HCT116 (cell line): ENCODE measurements around the gene POLDIP2. TPM values are rescaled to one million over a fixed set of nuclear protein-coding genes. Genes with fewer than 3 reads are reported as not detected.

ENCODE experiments used
- ATAC-seq: fragments of 200-7000 bp; cut with Tn5 transposase; 2 replicates; pipeline ENCODE4 v1.9.1; 2020; ENCODE audit warnings: mild to moderate bottlenecking, moderate library complexity
- BruUV-seq: library from RNA; stranded (reverse); fragments of 400-500 nt; replicated peaks from 2 replicates; lab custom pipeline; 2021; lab: Mats Ljungman, UMichigan
- CTCF ChIA-PET: fragments of 300-600 bp; sonication (Branson Sonifier 250); formaldehyde crosslinking; loops from one replicate; lab custom pipeline; 2021; ENCODE audit warnings: antibody characterized with exemption; lab: Charles Lee
- POLR2A ChIA-PET: fragments of 300-600, 350-600 bp; sonication (Branson Sonifier 250); formaldehyde crosslinking; loops from one replicate; lab custom pipeline; 2021; ENCODE audit warnings: antibody characterized with exemption; lab: Charles Lee
- RAD21 ChIA-PET, 2 experiments: fragments of 300-600 bp; sonication (Branson Sonifier 250); formaldehyde crosslinking; loops; one replicate each; lab custom pipeline; 2023; ENCODE audit warnings: low total read pairs in 2 of 2; ENCODE audit not compliant: uncharacterized antibody in 2 of 2, unreplicated experiment in 2 of 2, low non-redundant PET in 1 of 2; lab: Charles Lee
- DNase-seq: peaks from one replicate; pipeline ENCODE4 v3.0.0-alpha.2; 2010; ENCODE audit warnings: low read depth, low spot score
- H2AFZ ChIP-seq: fragments of 200-600 bp; shearing (Covaris generic), sonication (generic); 2 replicates; pipeline ENCODE4 v1.6.1; 2017; ENCODE audit warnings: low read depth, mixed run types, mixed read lengths, antibody characterized with exemption, low read length; ENCODE audit not compliant: poor library complexity, severe bottlenecking
- H3K27ac ChIP-seq: 2 replicates; pipeline ENCODE4 v1.5.1; 2012; ENCODE audit warnings: low read depth, low read length
- H3K27me3 ChIP-seq: fragments of 200-600 bp; sonication (generic); 2 replicates; pipeline ENCODE4 v1.6.1; 2016; ENCODE audit warnings: mixed run types, low read length, mixed read lengths; ENCODE audit not compliant: insufficient read depth
- H3K36me3 ChIP-seq, 2 experiments: fragments of 200-500 bp in 1 of 2; fragments of 200-600 bp in 1 of 2; sonication (Bioruptor generic) in 1 of 2; sonication (generic) in 1 of 2; 2 replicates each; pipeline versions ENCODE4 v1.5.1 to v1.6.1; 2014 to 2016; ENCODE audit warnings: low read length in 2 of 2, inconsistent platforms in 1 of 2, mixed read lengths in 1 of 2, mixed run types in 1 of 2; ENCODE audit not compliant: insufficient read depth in 2 of 2, control insufficient read depth in 1 of 2
- H3K4me1 ChIP-seq, 2 experiments: fragments of 200-600 bp in 1 of 2; sonication (generic) in 1 of 2; 2 replicates each; pipeline versions ENCODE4 v1.5.1 to v1.6.1; 2012 to 2017; ENCODE audit warnings: low read length in 2 of 2, inconsistent platforms in 1 of 2, mild to moderate bottlenecking in 1 of 2, mixed read lengths in 1 of 2, mixed run types in 1 of 2, moderate library complexity in 1 of 2; ENCODE audit not compliant: insufficient read depth in 2 of 2, control insufficient read depth in 1 of 2
- H3K4me2 ChIP-seq: fragments of 200-600 bp; sonication (generic); 2 replicates; pipeline ENCODE4 v1.6.1; 2017; ENCODE audit warnings: mixed run types, low read length, mixed read lengths
- H3K4me3 ChIP-seq, 2 experiments: fragments of 200-600 bp in 1 of 2; sonication (generic) in 1 of 2; replicated peaks in 1 of 2; 2 replicates each; pipeline ENCODE4 v1.5.1; 2011 to 2016; ENCODE audit warnings: low read length in 2 of 2, control low read depth in 1 of 2, low read depth in 1 of 2, mild to moderate bottlenecking in 1 of 2, mixed read lengths in 1 of 2, mixed run types in 1 of 2
- H3K79me2 ChIP-seq: fragments of 200-600 bp; sonication (generic); 2 replicates; pipeline ENCODE4 v1.6.1; 2017; ENCODE audit warnings: mild to moderate bottlenecking, mixed run types, low read length, moderate library complexity, mixed read lengths; ENCODE audit not compliant: insufficient read depth
- H3K9ac ChIP-seq: fragments of 200-600 bp; sonication (generic); 2 replicates; pipeline ENCODE4 v1.6.1; 2016; ENCODE audit warnings: low read length, mixed read lengths
- H3K9me2 ChIP-seq: fragments of 200-600 bp; sonication (generic), shearing (Covaris generic); 2 replicates; pipeline ENCODE4 v1.6.1; 2017; ENCODE audit warnings: mixed run types, mild to moderate bottlenecking, moderate library complexity; ENCODE audit not compliant: insufficient read depth
- H3K9me3 ChIP-seq, 2 experiments: fragments of 200-500 bp in 1 of 2; fragments of 200-600 bp in 1 of 2; sonication (Bioruptor generic) in 1 of 2; sonication (generic) in 1 of 2; 2 replicates each; pipeline ENCODE4 v1.6.1; 2014 to 2017; ENCODE audit warnings: low read length in 2 of 2, mixed read lengths in 2 of 2, inconsistent platforms in 1 of 2, low read depth in 1 of 2, mild to moderate bottlenecking in 1 of 2, mixed run types in 1 of 2, moderate library complexity in 1 of 2; ENCODE audit not compliant: control insufficient read depth in 1 of 2, insufficient read depth in 1 of 2
- H4K20me1 ChIP-seq: fragments of 200-600 bp; sonication (generic), shearing (Covaris generic); 2 replicates; pipeline ENCODE4 v1.6.1; 2017; ENCODE audit warnings: mixed run types, mild to moderate bottlenecking, moderate library complexity; ENCODE audit not compliant: insufficient read depth
- CBX3 ChIP-seq: IDR thresholded peaks from 2 replicates; pipeline ENCODE4 v1.6.1; 2012; ENCODE audit warnings: low read depth
- CEBPB ChIP-seq: IDR thresholded peaks from 2 replicates; pipeline ENCODE4 v1.6.1; 2012; ENCODE audit warnings: low read depth
- CTCF ChIP-seq, 3 experiments: fragments of 200-600 bp in 1 of 3; sonication (generic) in 1 of 3; IDR thresholded peaks in 2 of 3; conservative IDR thresholded peaks in 1 of 3; 2 replicates each; pipeline ENCODE4 v1.5.1; 2012 to 2017; ENCODE audit warnings: low read depth in 2 of 3, low read length in 2 of 3, antibody characterized with exemption in 1 of 3, borderline replicate concordance in 1 of 3, control low read depth in 1 of 3, mild to moderate bottlenecking in 1 of 3, mixed read lengths in 1 of 3, mixed run types in 1 of 3, moderate library complexity in 1 of 3; ENCODE audit not compliant: insufficient read depth in 1 of 3
- EGR1 ChIP-seq: IDR thresholded peaks from 2 replicates; pipeline ENCODE4 v1.6.1; 2012; ENCODE audit warnings: low read depth
- EZH2phosphoT487 ChIP-seq: fragments of 200-600 bp; IDR thresholded peaks from 2 replicates; pipeline ENCODE4 v1.6.1; 2018; ENCODE audit warnings: antibody characterized with exemption, borderline replicate concordance
- FOSL1 ChIP-seq: IDR thresholded peaks from 2 replicates; pipeline ENCODE4 v1.6.1; 2012; ENCODE audit warnings: low read depth
- JUND ChIP-seq: IDR thresholded peaks from 2 replicates; pipeline ENCODE4 v1.6.1; 2012
- POLR2A ChIP-seq: IDR thresholded peaks from 2 replicates; pipeline ENCODE4 v1.7.0; 2011; ENCODE audit warnings: borderline replicate concordance; ENCODE audit not compliant: insufficient read depth, insufficient read length; ENCODE audit errors: extremely low read depth
- POLR2AphosphoS5 ChIP-seq: IDR thresholded peaks from 2 replicates; pipeline ENCODE4 v1.6.1; 2011; ENCODE audit warnings: mild to moderate bottlenecking, low read depth, low read length, moderate library complexity
- SIN3A ChIP-seq: IDR thresholded peaks from 2 replicates; pipeline ENCODE4 v1.6.1; 2012; ENCODE audit warnings: low read depth
- SP1 ChIP-seq: IDR thresholded peaks from 2 replicates; pipeline ENCODE4 v1.6.1; 2012; ENCODE audit warnings: low read depth
- SRF ChIP-seq: IDR thresholded peaks from 2 replicates; pipeline ENCODE4 v1.6.1; 2012; ENCODE audit warnings: low read depth
- YY1 ChIP-seq: IDR thresholded peaks from 2 replicates; pipeline ENCODE4 v1.6.1; 2011; ENCODE audit warnings: low read length, low read depth, moderate library complexity, mild to moderate bottlenecking; ENCODE audit not compliant: insufficient replicate concordance; ENCODE audit errors: extremely low read depth
- ZBTB33 ChIP-seq: IDR thresholded peaks from 2 replicates; pipeline ENCODE4 v1.6.1; 2011; ENCODE audit warnings: mild to moderate bottlenecking, low read length, moderate library complexity; ENCODE audit not compliant: insufficient replicate concordance; ENCODE audit errors: extremely low read depth
- ZFX ChIP-seq: fragments of 450-650 bp; IDR thresholded peaks from 2 replicates; pipeline ENCODE4 v1.6.1; 2017
- ZNF274 ChIP-seq: fragments of 200-500 bp; sonication (Bioruptor generic); IDR thresholded peaks from 2 replicates; pipeline ENCODE4 v1.6.1; 2014; ENCODE audit warnings: mild to moderate bottlenecking, low read depth, low read length, inconsistent platforms
- intact Hi-C: fragments of 100-400 bp; cut with micrococcal nuclease; formaldehyde crosslinking; loops from 2 replicates; pipeline ENCODE4 v1.10.0; 2022
- total RNA-seq: library from RNA; stranded (reverse); gene quantifications from one replicate; pipeline ENCODE4 v1.2.1, GENCODE V29; 2021; ENCODE audit not compliant: unreplicated experiment
- TF ChIP-seq, protein P1 (sequence below): IDR thresholded peaks from 2 replicates; pipeline ENCODE4 v1.6.1; 2012
- TF ChIP-seq, protein P2 (sequence below): IDR thresholded peaks from 2 replicates; pipeline ENCODE4 v1.6.1; 2012

The POLDIP2 gene
- total RNA-seq, 1 experiment from 2014 or later = 78.0 TPM

DNA sequence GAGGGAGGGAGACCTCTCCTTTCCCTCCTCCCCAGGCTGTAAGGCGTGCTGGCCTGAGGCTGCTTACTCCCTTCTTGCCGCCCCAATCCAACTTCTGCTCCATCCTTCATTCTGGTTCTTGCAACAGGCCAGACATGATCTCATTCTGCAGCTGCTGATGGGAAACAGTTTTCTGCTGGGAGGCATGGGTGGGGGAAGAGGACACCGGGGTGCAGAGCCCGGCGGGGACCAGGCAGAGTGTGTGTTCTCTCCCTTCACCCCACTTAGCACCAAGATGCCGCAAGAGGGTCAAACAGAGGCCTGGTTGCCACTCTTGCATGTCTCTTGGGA lies 15.6 kb upstream of the POLDIP2 start:
- CTCF ChIA-PET = no interaction called here
- ATAC-seq = no peak
- intact Hi-C loops = loop anchor here (10.0 kb wide), 2 partner anchors 58 to 72 kb away; partner anchors contain the start of gene TMEM97

More for the DNA sequence above, 15.6 kb upstream of the POLDIP2 start:
- ChIA-PET POLR2A (no interaction called here), RAD21 (no interaction called here)
- Histone ChIP-seq H3K27me3 (no peaks in the 10 kb centered on the region), H3K9ac (no peak overlapping the region), H3K4me3 (no peak overlapping the region), H3K9me2 (no peaks in the 10 kb centered on the region), H2AFZ (no peak overlapping the region), H3K27ac (no peak overlapping the region), H3K9me3 (no peaks in the 10 kb centered on the region), H3K4me1 (peaks cover 11 to 20% of the 10 kb centered on the region in 2 experiments; a peak in 3 of 4 replicates), H4K20me1 (no peaks in the 10 kb centered on the region), H3K4me2 (no peak overlapping the region), H3K36me3 (no peaks in the 10 kb centered on the region), H3K79me2 (no peaks in the 10 kb centered on the region)
- no peak for DNase-seq
- no peak for TF ChIP-seq POLR2A
- TF ChIP-seq EGR1 = no peak
- no peak for TF ChIP-seq YY1
- TF ChIP-seq, protein P1, sequence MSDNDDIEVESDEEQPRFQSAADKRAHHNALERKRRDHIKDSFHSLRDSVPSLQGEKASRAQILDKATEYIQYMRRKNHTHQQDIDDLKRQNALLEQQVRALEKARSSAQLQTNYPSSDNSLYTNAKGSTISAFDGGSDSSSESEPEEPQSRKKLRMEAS = no peak
- TF ChIP-seq SIN3A = no peak
- TF ChIP-seq POLR2AphosphoS5 = no peak
- no peak for TF ChIP-seq EZH2phosphoT487
- TF ChIP-seq, protein P2, sequence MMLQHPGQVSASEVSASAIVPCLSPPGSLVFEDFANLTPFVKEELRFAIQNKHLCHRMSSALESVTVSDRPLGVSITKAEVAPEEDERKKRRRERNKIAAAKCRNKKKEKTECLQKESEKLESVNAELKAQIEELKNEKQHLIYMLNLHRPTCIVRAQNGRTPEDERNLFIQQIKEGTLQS = no peak
- no peak for TF ChIP-seq ZFX
- TF ChIP-seq SP1 = no peak
- no peak for TF ChIP-seq CTCF (IDR thresholded peaks at IDR 0.05 in 2 of 3, conservative IDR thresholded peaks at IDR 0.05 in 1 of 3; ENCODE audit: borderline replicate concordance in 1 of 3, insufficient read depth in 1 of 3, low read depth in 2 of 3, low read length in 2 of 3)
- no peak for TF ChIP-seq ZNF274
- TF ChIP-seq CEBPB = no peak
- TF ChIP-seq ZBTB33 = no peak
- no peak for TF ChIP-seq SRF
- no peak for TF ChIP-seq FOSL1
- TF ChIP-seq JUND = no peak
- no peak for TF ChIP-seq CBX3
- BruUV-seq = no TSS peak
